ENCODE measurements around the gene MIOS.

- no peak for TF ChIP-seq CTCF (IDR thresholded peaks at IDR 0.05)
- no peak for TF ChIP-seq ESRRA (CRISPR knock-in tag; IDR thresholded peaks at IDR 0.05; ENCODE audit: borderline replicate concordance)
- no peak for TF ChIP-seq NR3C1 (CRISPR knock-in tag; conservative IDR thresholded peaks at IDR 0.05; ENCODE audit: low read depth)
- TF ChIP-seq ATF1 (CRISPR knock-in tag; IDR thresholded peaks at IDR 0.05): no peak
- TF ChIP-seq SP1 (CRISPR knock-in tag; conservative IDR thresholded peaks at IDR 0.05): no peak
- TF ChIP-seq FOXK1 (CRISPR knock-in tag; IDR thresholded peaks at IDR 0.05): no peak
- no peak for TF ChIP-seq SMAD3 (CRISPR knock-in tag; IDR thresholded peaks at IDR 0.05; ENCODE audit: borderline replicate concordance)
- no peak for TF ChIP-seq USF2 (CRISPR knock-in tag; IDR thresholded peaks at IDR 0.05)
- no peak for TF ChIP-seq ZNF138 (CRISPR knock-in tag; conservative IDR thresholded peaks at IDR 0.05)
- TF ChIP-seq ELF4 (CRISPR knock-in tag; IDR thresholded peaks at IDR 0.05; ENCODE audit: low read depth): no peak
- no peak for TF ChIP-seq ARID4B (CRISPR knock-in tag; IDR thresholded peaks at IDR 0.05; ENCODE audit: borderline replicate concordance)
- TF ChIP-seq CREB1 (CRISPR knock-in tag; IDR thresholded peaks at IDR 0.05): no peak
- TF ChIP-seq ATF3 (CRISPR knock-in tag; conservative IDR thresholded peaks at IDR 0.05): no peak
- no peak for TF ChIP-seq AFF4 (CRISPR knock-in tag; IDR thresholded peaks at IDR 0.05; ENCODE audit: borderline replicate concordance)
Observed at GRCh38 chr7:7579638-7580037, 13.0 kb downstream of the MIOS start.

Data from WTC11 (cell line).